Measurements from ENCODE around the gene RXRA.
A peak's percentile ranks its signal among the peaks of the same experiment; 100 is the strongest.

Gene RXRA

GRCh38 chr9:134403682-134404301 lies 77.5 kb downstream of the RXRA start:
- DNase-seq = no peak

GRCh38 chr9:134404376-134405358 lies 78.4 kb downstream of the RXRA start:
- no peak for DNase-seq

GRCh38 chr9:134405527-134405926 lies 79.3 kb downstream of the RXRA start:
- no peak for DNase-seq

GRCh38 chr9:134406366-134407120 lies 80.3 kb downstream of the RXRA start:
- no peak for DNase-seq

GRCh38 chr9:134407121-134407779 lies 81.0 kb downstream of the RXRA start:
- peak; percentile 55 for DNase-seq

- no peak for DNase-seq
These were observed 82.1 kb downstream of the RXRA start for GRCh38 chr9:134408389-134408788.

- DNase-seq = no peak
These were observed 82.9 kb downstream of the RXRA start for GRCh38 chr9:134408939-134409737.

GRCh38 chr9:134410071-134410834 lies 84.0 kb downstream of the RXRA start:
- DNase-seq = no peak

- DNase-seq = no peak
These were observed 84.6 kb downstream of the RXRA start for GRCh38 chr9:134410835-134411217.

GRCh38 chr9:134411440-134412297 lies 85.4 kb downstream of the RXRA start:
- no peak for DNase-seq

- no peak for DNase-seq
These were observed 86.0 kb downstream of the RXRA start for GRCh38 chr9:134412298-134412711.

GRCh38 chr9:134413112-134413715 lies 87.0 kb downstream of the RXRA start:
- no peak for DNase-seq

- DNase-seq = no peak
These were observed 87.8 kb downstream of the RXRA start for GRCh38 chr9:134413890-134414623.

GRCh38 chr9:134414900-134415425 lies 88.7 kb downstream of the RXRA start:
- DNase-seq = no peak

- DNase-seq = no peak
These were observed 90.2 kb downstream of the RXRA start for GRCh38 chr9:134416385-134417015.

GRCh38 chr9:134418354-134418753 lies 92.1 kb downstream of the RXRA start:
- DNase-seq = no peak

GRCh38 chr9:134419000-134419683 lies 92.9 kb downstream of the RXRA start:
- no peak for DNase-seq

GRCh38 chr9:134419684-134420076 lies 93.4 kb downstream of the RXRA start:
- no peak for DNase-seq

All from activated gamma-delta T cell (primary cell).